Spleen (tissue), 7 donors: ENCODE measurements around the gene ZDHHC11.

Source experiments
- CTCF ChIP-seq, 11 experiments: fragments of 200-600 bp in 7 of 11; fragments of 450-650 bp in 4 of 11; sonication (generic) in 4 of 11; IDR thresholded peaks in 8 of 11; conservative IDR thresholded peaks in 3 of 11; 1 replicate in 7 of 11; 2 replicates in 4 of 11; pipeline versions ENCODE4 v1.4.0 to v1.8.0; 2016 to 2021; ENCODE audit warnings: antibody characterized with exemption in 11 of 11, inconsistent platforms in 4 of 11, mild to moderate bottlenecking in 1 of 11
- POLR2A ChIP-seq, 3 donors: fragments of 450-650 bp; IDR thresholded peaks; one replicate each; pipeline ENCODE4 v1.5.1; 2017; ENCODE audit warnings: antibody characterized with exemption in 3 of 3, mild to moderate bottlenecking in 1 of 3
- POLR2AphosphoS5 ChIP-seq, 3 donors: sonication (generic); formaldehyde crosslinking; IDR thresholded peaks; one replicate each; pipeline ENCODE4 v1.5.1; 2017; ENCODE audit warnings: antibody characterized with exemption in 3 of 3
- donor health status: DM: no; HTN: no; CAD: no; lungs with moderate emphysema.
- donor health status: DM: no; HTN: no; CAD: no.
- donor health status: DM: no; HTN: no; CAD: no.

- TF ChIP-seq CTCF (IDR thresholded peaks at IDR 0.05 in 8 of 11, conservative IDR thresholded peaks at IDR 0.05 in 3 of 11) (no peak), POLR2A (IDR thresholded peaks at IDR 0.05) (no peak), POLR2AphosphoS5 (IDR thresholded peaks at IDR 0.05) (no peak)
Observed at GRCh38 chr5:891117-891836, 40.5 kb upstream of the ZDHHC11 start.
